H9 (cell line): ENCODE results near the gene C19orf53. TPM values are rescaled to one million over a fixed set of nuclear protein-coding genes. Genes with fewer than 3 reads are reported as not detected.

ENCODE experiments used
- DNase-seq: peaks from one replicate; pipeline ENCODE4 v3.0.0-alpha.2; 2017
- H2AFZ ChIP-seq: one replicate; pipeline ENCODE4 v1.6.1; 2013; ENCODE audit warnings: mild to moderate bottlenecking, low read length, control low read depth, moderate library complexity
- H2AK5ac ChIP-seq: 2 replicates; pipeline ENCODE4 v1.6.1; 2013; ENCODE audit warnings: low read length, control low read depth, mixed read lengths; ENCODE audit not compliant: insufficient read length
- H2BK120ac ChIP-seq: one replicate; pipeline ENCODE4 v1.6.1; 2013; ENCODE audit warnings: low read depth, mild to moderate bottlenecking, low read length, control low read depth, inconsistent platforms; ENCODE audit not compliant: poor library complexity, severe bottlenecking
- H2BK12ac ChIP-seq: 2 replicates; pipeline ENCODE4 v1.6.1; 2013; ENCODE audit warnings: low read length, control low read depth, mixed read lengths, low read depth; ENCODE audit not compliant: insufficient read length
- H2BK15ac ChIP-seq: 2 replicates; pipeline ENCODE4 v1.6.1; 2013; ENCODE audit warnings: low read depth, low read length, control low read depth
- H2BK20ac ChIP-seq: one replicate; pipeline ENCODE4 v1.6.1; 2013; ENCODE audit warnings: low read depth, mild to moderate bottlenecking, low read length, control low read depth, inconsistent platforms; ENCODE audit not compliant: poor library complexity, severe bottlenecking
- H2BK5ac ChIP-seq: 2 replicates; pipeline ENCODE4 v1.6.1; 2013; ENCODE audit warnings: low read length, control low read depth, mixed read lengths; ENCODE audit not compliant: insufficient read length
- H3K14ac ChIP-seq: 2 replicates; pipeline ENCODE4 v1.6.1; 2013; ENCODE audit warnings: low read length, control low read depth; ENCODE audit not compliant: insufficient read depth
- H3K18ac ChIP-seq: 2 replicates; pipeline ENCODE4 v1.6.1; 2013; ENCODE audit warnings: low read depth, mild to moderate bottlenecking, mixed read lengths, low read length, control low read depth; ENCODE audit not compliant: insufficient read length
- H3K23ac ChIP-seq: 2 replicates; pipeline ENCODE4 v1.6.1; 2013; ENCODE audit warnings: low read length, control low read depth, mixed read lengths, low read depth; ENCODE audit not compliant: insufficient read length
- H3K23me2 ChIP-seq: 2 replicates; pipeline ENCODE4 v1.6.1; 2013; ENCODE audit warnings: low read depth, mild to moderate bottlenecking, mixed read lengths, low read length, control low read depth; ENCODE audit not compliant: insufficient read length, poor library complexity, severe bottlenecking
- H3K27ac ChIP-seq: 2 replicates; pipeline ENCODE4 v1.5.1; 2013; ENCODE audit warnings: low read length, control low read depth, mixed read lengths, low read depth; ENCODE audit not compliant: insufficient read length
- H3K27me3 ChIP-seq: 2 replicates; pipeline ENCODE4 v1.6.1; 2013; ENCODE audit warnings: low read length, control low read depth, inconsistent platforms; ENCODE audit not compliant: insufficient read depth
- H3K4ac ChIP-seq: 2 replicates; pipeline ENCODE4 v1.6.1; 2013; ENCODE audit warnings: low read depth, mild to moderate bottlenecking, control low read depth, inconsistent platforms, low read length, moderate library complexity
- H3K4me1 ChIP-seq: 2 replicates; pipeline ENCODE4 v1.6.1; 2013; ENCODE audit warnings: low read length, control low read depth, inconsistent platforms; ENCODE audit not compliant: insufficient read depth
- H3K4me2 ChIP-seq: 2 replicates; pipeline ENCODE4 v1.6.1; 2013; ENCODE audit warnings: low read length, control low read depth, mixed read lengths; ENCODE audit not compliant: insufficient read length, insufficient read depth
- H3K56ac ChIP-seq: 2 replicates; pipeline ENCODE4 v1.6.1; 2013; ENCODE audit warnings: low read depth, mild to moderate bottlenecking, mixed read lengths, low read length, control low read depth; ENCODE audit not compliant: insufficient read length
- H3K79me1 ChIP-seq: 2 replicates; pipeline ENCODE4 v1.6.1; 2013; ENCODE audit warnings: low read depth, mild to moderate bottlenecking, moderate library complexity, low read length, control low read depth, inconsistent platforms; ENCODE audit not compliant: insufficient read depth, poor library complexity, severe bottlenecking
- H3K79me2 ChIP-seq: 2 replicates; pipeline ENCODE4 v1.6.1; 2013; ENCODE audit warnings: low read length, control low read depth, inconsistent platforms; ENCODE audit not compliant: insufficient read depth
- H3K9ac ChIP-seq: 2 replicates; pipeline ENCODE4 v1.6.1; 2013; ENCODE audit warnings: low read length, control low read depth, mixed read lengths; ENCODE audit not compliant: insufficient read length; ENCODE audit errors: extremely low read depth
- H3K9me3 ChIP-seq: one replicate; pipeline ENCODE4 v1.6.1; 2013; ENCODE audit warnings: low read depth, low read length, inconsistent platforms; ENCODE audit not compliant: control insufficient read depth
- H3T11ph ChIP-seq: one replicate; pipeline ENCODE4 v1.6.1; 2013; ENCODE audit warnings: mild to moderate bottlenecking, low read length, control low read depth, inconsistent platforms
- H4K20me1 ChIP-seq: one replicate; pipeline ENCODE4 v1.6.1; 2013; ENCODE audit not compliant: control insufficient read depth, insufficient read length, insufficient read depth
- H4K5ac ChIP-seq: 2 replicates; pipeline ENCODE4 v1.6.1; 2013; ENCODE audit warnings: low read depth, mild to moderate bottlenecking, mixed read lengths, low read length, control low read depth; ENCODE audit not compliant: insufficient read length
- H4K8ac ChIP-seq: replicated peaks from 2 replicates; pipeline ENCODE4 v1.6.1; 2013; ENCODE audit warnings: low read length, control low read depth, mixed read lengths, low read depth; ENCODE audit not compliant: insufficient read length
- H4K91ac ChIP-seq: 2 replicates; pipeline ENCODE4 v1.6.1; 2013; ENCODE audit warnings: low read depth, mild to moderate bottlenecking, moderate library complexity, mixed read lengths, low read length, control low read depth; ENCODE audit not compliant: insufficient read length
- H3K27ac Mint-ChIP-seq, 3 experiments: 2 replicates in 2 of 3; 3 replicates in 1 of 3; pipeline ENCODE4 v1.8.0; 2020 to 2021; ENCODE audit warnings: mixed read lengths in 3 of 3, mild to moderate bottlenecking in 1 of 3, moderate library complexity in 1 of 3
- H3K27me3 Mint-ChIP-seq: 2 replicates; pipeline ENCODE4 v1.8.0; 2021; ENCODE audit warnings: low read depth, mild to moderate bottlenecking, moderate library complexity, mixed read lengths
- H3K36me3 Mint-ChIP-seq, 3 experiments: 2 replicates in 2 of 3; 3 replicates in 1 of 3; pipeline ENCODE4 v1.8.0; 2020 to 2021; ENCODE audit warnings: low read depth in 3 of 3, mixed read lengths in 3 of 3; ENCODE audit not compliant: insufficient read depth in 1 of 3
- H3K4me1 Mint-ChIP-seq, 2 experiments: 2 replicates each; pipeline ENCODE4 v1.8.0; 2020; ENCODE audit warnings: mixed read lengths in 2 of 2
- H3K4me3 Mint-ChIP-seq, 2 experiments: 2 replicates in 1 of 2; 3 replicates in 1 of 2; pipeline ENCODE4 v1.8.0; 2020 to 2021; ENCODE audit warnings: mild to moderate bottlenecking in 2 of 2, mixed read lengths in 2 of 2, moderate library complexity in 1 of 2
- H3K9me3 Mint-ChIP-seq, 2 experiments: 2 replicates in 1 of 2; 3 replicates in 1 of 2; pipeline ENCODE4 v1.8.0; 2020; ENCODE audit warnings: mild to moderate bottlenecking in 2 of 2, mixed read lengths in 2 of 2, moderate library complexity in 1 of 2
- CTCF ChIP-seq: fragments of 200-600 bp; sonication (generic); conservative IDR thresholded peaks from 3 replicates; pipeline ENCODE4 v1.8.0; 2021; ENCODE audit warnings: antibody characterized with exemption, mild to moderate bottlenecking
- WGBS: extraction: QIAGEN DNeasy Blood & Tissue Kit; methylation state at CpG from one replicate; pipeline ENCODE4 v1.1.7; 2013; ENCODE audit warnings: missing lambda C conversion rate, low lambda C conversion rate, mixed read lengths; ENCODE audit not compliant: insufficient read length; ENCODE audit errors: extremely low coverage; 5-methylcytosine and 5-hydroxymethylcytosine counted together
- total RNA-seq: library from RNA; stranded (reverse); gene quantifications from 2 replicates; pipeline ENCODE4 v1.2.1, GENCODE V29; 2021

The C19orf53 gene
- total RNA-seq, 1 experiment from 2014 or later: 129 TPM

GRCh38 chr19:13738073-13738472 lies 36.2 kb upstream of the C19orf53 start:
- Mint-ChIP-seq H3K4me1 (peaks cover 12 to 13% of the 10 kb centered on the region in 2 experiments), H3K27me3 (no peaks in the 10 kb centered on the region; the same call in 1 of the 2 replicates), H3K27ac (no peak overlapping the region), H3K36me3 (peaks cover 9 to 15% (median 13%) of the 10 kb centered on the region in 3 experiments; a peak in 6 of 7 replicates), H3K9me3 (peaks cover 0 to 8% of the 10 kb centered on the region in 2 experiments; a peak in 2 of 5 replicates), H3K4me3 (no peak overlapping the region)
- no peak overlapping the region for H2BK5ac ChIP-seq
- H3K79me1 ChIP-seq: no peaks in the 10 kb centered on the region
- DNase-seq: no peak
- no peak overlapping the region for H3K56ac ChIP-seq
- no peak overlapping the region for H2BK12ac ChIP-seq
- no peak overlapping the region for H3K27ac ChIP-seq
- no peak for TF ChIP-seq CTCF
- H2BK15ac ChIP-seq: no peak overlapping the region
- H2BK120ac ChIP-seq: no peak overlapping the region
- H3K79me2 ChIP-seq: no peaks in the 10 kb centered on the region
- H3K4me2 ChIP-seq: no peak overlapping the region
- no peak overlapping the region for H3K18ac ChIP-seq
- no peak overlapping the region for H3K4ac ChIP-seq
- H3K9me3 ChIP-seq: no peaks in the 10 kb centered on the region
- H3K27me3 ChIP-seq: no peaks in the 10 kb centered on the region
- no peak overlapping the region for H2AK5ac ChIP-seq
- no peaks in the 10 kb centered on the region for H3K23me2 ChIP-seq
- no peaks in the 10 kb centered on the region for H3K4me1 ChIP-seq
- H2BK20ac ChIP-seq: no peak overlapping the region
- H3K14ac ChIP-seq: no peak overlapping the region
- H4K8ac ChIP-seq: no peak overlapping the region
- no peak overlapping the region for H2AFZ ChIP-seq
- H4K91ac ChIP-seq: no peak overlapping the region
- H3K23ac ChIP-seq: no peak overlapping the region
- H3K9ac ChIP-seq: no peak overlapping the region
- no peak overlapping the region for H4K5ac ChIP-seq
- no peaks in the 10 kb centered on the region for H4K20me1 ChIP-seq
- WGBS: no CpG with 5 or more reads among the region's 1 CpG
- no peak overlapping the region for H3T11ph ChIP-seq
